GM21717 (cell line): ENCODE results near the gene GDPD5.
A peak's percentile ranks its signal among the peaks of the same experiment; 100 is the strongest.

Experiments
- ATAC-seq: cut with Tn5 transposase; IDR thresholded peaks from one replicate; pipeline ENCODE4 v1.9.1; 2021; ENCODE audit warnings: mild to moderate bottlenecking, moderate library complexity; ENCODE audit not compliant: unreplicated experiment

The GDPD5 gene

GRCh38 chr11:75536786-75537641 lies 11.3 kb upstream of the GDPD5 start:
- ATAC-seq, result peak; percentile 85

- no peak for ATAC-seq
Measured at GRCh38 chr11:75535071-75535470, 9.3 kb upstream of the GDPD5 start.

- no peak for ATAC-seq
Measured at GRCh38 chr11:75534259-75535069, 8.7 kb upstream of the GDPD5 start.

- no peak for ATAC-seq
Measured at GRCh38 chr11:75533896-75534258, 8.1 kb upstream of the GDPD5 start.

- ATAC-seq, result no peak
Measured at GRCh38 chr11:75532200-75533048, 6.7 kb upstream of the GDPD5 start.

GRCh38 chr11:75531325-75531724 lies 5.6 kb upstream of the GDPD5 start:
- ATAC-seq, result no peak

- no peak for ATAC-seq
Measured at GRCh38 chr11:75530577-75530976, 4.8 kb upstream of the GDPD5 start.

- no peak for ATAC-seq
Measured at GRCh38 chr11:75527938-75528735, 2.4 kb upstream of the GDPD5 start.

GRCh38 chr11:75527130-75527529 lies 1.4 kb upstream of the GDPD5 start:
- ATAC-seq, result no peak

GRCh38 chr11:75526192-75526541 lies 426 bp upstream of the GDPD5 start:
- no peak for ATAC-seq

GRCh38 chr11:75524665-75525432 lies 892 bp downstream of the GDPD5 start:
- no peak for ATAC-seq

GRCh38 chr11:75523811-75524664 lies 1.7 kb downstream of the GDPD5 start:
- ATAC-seq, result no peak

GRCh38 chr11:75523189-75523588 lies 2.6 kb downstream of the GDPD5 start:
- no peak for ATAC-seq

GRCh38 chr11:75522286-75523044 lies 3.3 kb downstream of the GDPD5 start:
- ATAC-seq, result no peak

GRCh38 chr11:75520688-75521087 lies 5.1 kb downstream of the GDPD5 start:
- ATAC-seq, result no peak

GRCh38 chr11:75518771-75519653 lies 6.7 kb downstream of the GDPD5 start:
- ATAC-seq, result no peak

- ATAC-seq, result no peak
Measured at GRCh38 chr11:75518204-75518549, 7.6 kb downstream of the GDPD5 start.
